SK-N-SH (cell line): ENCODE data around the gene RNASEH1. TPM values are rescaled to one million over a fixed set of nuclear protein-coding genes. Genes with fewer than 3 reads are reported as not detected.
"Not testable (repeated sequence)": the region's sequence is repeated elsewhere in the genome, so short reads cannot be mapped to it uniquely, and the experiment has no call there.

Source experiments
- CTCF ChIA-PET: fragments of 300-600, 350-600 bp; formaldehyde crosslinking; extraction: SDS; loops from one replicate; lab custom pipeline; 2021; lab: Yijun Ruan, JAX
- POLR2A ChIA-PET: fragments of 350-600 bp; sonication (Branson Sonifier 250); formaldehyde crosslinking; extraction: SDS; loops from one replicate; lab custom pipeline; 2020; ENCODE audit warnings: antibody characterized with exemption, inconsistent platforms; lab: Yijun Ruan, JAX
- DNase-seq: peaks from one replicate; pipeline ENCODE4 v3.0.0; 2012
- H2AFZ ChIP-seq: fragments of 200-600 bp; sonication (generic); 2 replicates; pipeline ENCODE4 v1.8.1; 2016; ENCODE audit warnings: antibody characterized with exemption, mild to moderate bottlenecking, low read depth
- H3F3A ChIP-seq: fragments of 200-600 bp; sonication (generic); replicated peaks from 2 replicates; pipeline ENCODE3; 2016; ENCODE audit warnings: antibody characterized with exemption, mild to moderate bottlenecking; ENCODE audit not compliant: insufficient read depth
- H3K27ac ChIP-seq, 2 experiments: fragments of 200-500 bp in 1 of 2; fragments of 200-600 bp in 1 of 2; sonication (Bioruptor generic) in 1 of 2; sonication (generic), shearing (Covaris generic) in 1 of 2; 2 replicates each; pipeline versions ENCODE4 v1.5.1 to v1.6.1; 2014 to 2016; ENCODE audit warnings: low read depth in 2 of 2, inconsistent platforms in 1 of 2, low read length in 1 of 2, mild to moderate bottlenecking in 1 of 2, mixed read lengths in 1 of 2
- H3K27me3 ChIP-seq: fragments of 200-600 bp; sonication (generic), shearing (Covaris generic); 2 replicates; pipeline ENCODE4 v1.6.1; 2016; ENCODE audit warnings: mixed run types; ENCODE audit not compliant: insufficient read depth
- H3K36me3 ChIP-seq, 2 experiments: fragments of 200-500 bp in 1 of 2; fragments of 200-600 bp in 1 of 2; sonication (Bioruptor generic) in 1 of 2; sonication (generic) in 1 of 2; replicated peaks in 1 of 2; 2 replicates each; pipeline versions ENCODE3 to v1.5.1; 2014 to 2016; ENCODE audit warnings: low read length in 1 of 2, mild to moderate bottlenecking in 1 of 2; ENCODE audit not compliant: insufficient read depth in 2 of 2, control insufficient read depth in 1 of 2
- H3K4me1 ChIP-seq, 2 experiments: fragments of 200-500 bp in 1 of 2; fragments of 200-600 bp in 1 of 2; sonication (Bioruptor generic) in 1 of 2; sonication (generic), shearing (Covaris generic) in 1 of 2; 2 replicates each; pipeline versions ENCODE4 v1.5.1 to v1.6.1; 2014 to 2016; ENCODE audit warnings: low read depth in 1 of 2, low read length in 1 of 2, mixed run types in 1 of 2; ENCODE audit not compliant: insufficient read depth in 2 of 2, control insufficient read depth in 1 of 2
- H3K4me2 ChIP-seq: fragments of 200-600 bp; sonication (generic), shearing (Covaris generic); 2 replicates; pipeline ENCODE4 v1.6.1; 2017; ENCODE audit warnings: mixed run types
- H3K4me3 ChIP-seq, 2 experiments: fragments of 200-500 bp in 1 of 2; fragments of 200-600 bp in 1 of 2; sonication (Bioruptor generic) in 1 of 2; sonication (generic), shearing (Covaris generic) in 1 of 2; 2 replicates each; pipeline versions ENCODE4 v1.5.1 to v1.8.1; 2014 to 2016; ENCODE audit warnings: low read depth in 2 of 2, inconsistent platforms in 1 of 2, low read length in 1 of 2, mild to moderate bottlenecking in 1 of 2, mixed read lengths in 1 of 2, moderate library complexity in 1 of 2
- H3K79me2 ChIP-seq: fragments of 200-600 bp; sonication (generic); 2 replicates; pipeline ENCODE4 v1.8.1; 2017; ENCODE audit warnings: mild to moderate bottlenecking; ENCODE audit not compliant: insufficient read depth
- H3K9ac ChIP-seq: fragments of 200-600 bp; sonication (generic); 2 replicates; pipeline ENCODE4 v1.6.1; 2017; ENCODE audit warnings: mixed run types
- H3K9me2 ChIP-seq: fragments of 200-600 bp; sonication (generic); 2 replicates; pipeline ENCODE4 v1.6.1; 2017; ENCODE audit warnings: mixed run types
- H3K9me3 ChIP-seq: fragments of 200-600 bp; sonication (generic); 2 replicates; pipeline ENCODE4 v1.6.1; 2017; ENCODE audit warnings: mixed run types, mild to moderate bottlenecking, moderate library complexity
- H4K20me1 ChIP-seq: fragments of 200-600 bp; sonication (generic); 2 replicates; pipeline ENCODE4 v1.6.1; 2017; ENCODE audit warnings: mild to moderate bottlenecking, mixed run types; ENCODE audit not compliant: insufficient read depth
- CHD2 ChIP-seq: fragments of 150-350 bp; IDR thresholded peaks from 2 replicates; pipeline ENCODE4 v1.6.1; 2018; ENCODE audit warnings: low read length; ENCODE audit not compliant: partially characterized antibody
- ELF1 ChIP-seq: IDR thresholded peaks from 2 replicates; pipeline ENCODE4 v1.4.0; 2012
- EP300 ChIP-seq, 2 experiments: IDR thresholded peaks; 2 replicates each; pipeline versions ENCODE4 v1.4.0 to v1.6.1; 2012; ENCODE audit warnings: borderline replicate concordance in 1 of 2, low read depth in 1 of 2, low read length in 1 of 2
- FOSL2 ChIP-seq: IDR thresholded peaks from 2 replicates; pipeline ENCODE4 v1.4.0; 2012; ENCODE audit warnings: low read depth, mild to moderate bottlenecking, moderate library complexity, borderline replicate concordance
- POLR2AphosphoS5 ChIP-seq: IDR thresholded peaks from 2 replicates; pipeline ENCODE4 v1.6.1; 2012; ENCODE audit warnings: low read depth, low read length
- TAF1 ChIP-seq: IDR thresholded peaks from 2 replicates; pipeline ENCODE4 v1.6.1; 2012; ENCODE audit warnings: low read depth, mild to moderate bottlenecking, low read length, moderate library complexity, borderline replicate concordance
- TCF12 ChIP-seq: IDR thresholded peaks from 2 replicates; pipeline ENCODE4 v1.4.0; 2012
- WGBS: methylation state at CpG from one replicate; pipeline ENCODE4 v1.1.6; 2017; ENCODE audit warnings: low lambda C conversion rate; 5-methylcytosine and 5-hydroxymethylcytosine counted together
- polyA plus RNA-seq, 3 experiments: library from polyadenylated mRNA; depleted of rRNA; stranded (reverse); fragments of >200 nt; gene quantifications; 2 replicates each; pipeline ENCODE4 v1.2.3, GENCODE V29; 2012

Gene RNASEH1
- polyA plus RNA-seq, 1 of the 3 experiments (the other 2 are of a cell fraction): 34.4 TPM

GRCh38 chr2:3498783-3499394 is 59.2 kb downstream of the RNASEH1 start:
- WGBS: 95% methylated on average over 18 of the region's 18 CpGs
- no peak overlapping the region for H3K4me3 ChIP-seq

GRCh38 chr2:3496708-3497080 is 61.4 kb downstream of the RNASEH1 start:
- H3K9me2 ChIP-seq, H3K27ac ChIP-seq, H3K9me3 ChIP-seq, H3K4me3 ChIP-seq, H3F3A ChIP-seq, H3K9ac ChIP-seq, DNase-seq, H3K27me3 ChIP-seq, H4K20me1 ChIP-seq, H3K4me1 ChIP-seq, POLR2A ChIA-PET, H3K4me2 ChIP-seq, H3K79me2 ChIP-seq, H2AFZ ChIP-seq, CTCF ChIA-PET: not testable (repeated sequence)
- WGBS: 97% methylated on average over 15 of the region's 15 CpGs
- peaks cover 24 to 34% of the 10 kb centered on the region in 2 experiments for H3K36me3 ChIP-seq

More at GRCh38 chr2:3498783-3499394, 59.2 kb downstream of the RNASEH1 start:
- CTCF ChIA-PET: no interaction called here
- Histone ChIP-seq H3K9me3 (no peaks in the 10 kb centered on the region), H3K79me2 (no peaks in the 10 kb centered on the region), H2AFZ (no peak overlapping the region), H3K36me3 (peaks cover 24 to 34% of the 10 kb centered on the region in 2 experiments), H3K4me1 (peaks cover 0 to 6% of the 10 kb centered on the region in 2 experiments; a peak in 1 of 4 replicates), H3K27ac (no peak overlapping the region), H3K27me3 (no peaks in the 10 kb centered on the region), H4K20me1 (no peaks in the 10 kb centered on the region), H3K9ac (no peak overlapping the region), H3F3A (no peaks in the 10 kb centered on the region), H3K9me2 (no peaks in the 10 kb centered on the region), H3K4me2 (no peak overlapping the region)
- DNase-seq: no peak
- POLR2A ChIA-PET: no interaction called here
- TF ChIP-seq FOSL2 (no peak), CHD2 (no peak), ELF1 (no peak), TAF1 (no peak), EP300 (IDR thresholded peaks at IDR 0.05; ENCODE audit: borderline replicate concordance in 1 of 2, low read depth in 1 of 2, low read length in 1 of 2) (no peak), POLR2AphosphoS5 (no peak), TCF12 (no peak)

Other genes starting within 250 kb of the RNASEH1 start
- gene EIPR1, start 180.5 kb downstream of the RNASEH1 start, polyA plus RNA-seq (2012; rRNA removed): 85.9 and 103 TPM in 2 replicates
- 59.5 and 83.3 TPM in 2 replicates for gene TRAPPC12, start 178.6 kb downstream of the RNASEH1 start, polyA plus RNA-seq (2012; rRNA removed)
- 49.4 and 67.2 TPM in 2 replicates for gene ADI1, start 38.8 kb downstream of the RNASEH1 start, polyA plus RNA-seq (2012; rRNA removed)
- gene RPS7, start 16.9 kb upstream of the RNASEH1 start, polyA plus RNA-seq (2012; rRNA removed): 2,166 and 2,477 TPM in 2 replicates
- 8.7 and 15.2 TPM in 2 replicates for gene COLEC11, start 36.8 kb upstream of the RNASEH1 start, polyA plus RNA-seq (2012; rRNA removed)
- 0.08 TPM in 1 of 2 replicates, not detected in the other for gene ALLC, start 99.9 kb upstream of the RNASEH1 start, polyA plus RNA-seq (2012; rRNA removed)
- gene DCDC2C, start 145.2 kb upstream of the RNASEH1 start, polyA plus RNA-seq (2012; rRNA removed): not detected in 2 replicates